Measurements from ENCODE around the gene DNAH11. TPM values are rescaled to one million over a fixed set of nuclear protein-coding genes. Genes with fewer than 3 reads are reported as not detected.
"Not testable (repeated sequence)": the region's sequence is repeated elsewhere in the genome, so short reads cannot be mapped to it uniquely, and the experiment has no call there.

The DNAH11 gene
- total RNA-seq, 1 donor from 2014 or later, result 0.13 TPM

GRCh38 chr7:21707566-21707965, 164.7 kb downstream of the DNAH11 start:
- no peak for DNase-seq (ENCODE audit: low read depth in 2 of 2)

- no peak for DNase-seq (ENCODE audit: low read depth in 2 of 2)
These were observed 165.3 kb downstream of the DNAH11 start for GRCh38 chr7:21708096-21708495.

- no peak for DNase-seq (ENCODE audit: low read depth in 2 of 2)
These were observed 174.5 kb downstream of the DNAH11 start for GRCh38 chr7:21717323-21717722.

GRCh38 chr7:21718391-21718790, 175.6 kb downstream of the DNAH11 start:
- DNase-seq (ENCODE audit: low read depth in 2 of 2), result no peak

- DNase-seq (ENCODE audit: low read depth in 2 of 2), result no peak
These were observed 177.0 kb downstream of the DNAH11 start for GRCh38 chr7:21719846-21720245.

GRCh38 chr7:21722371-21722770, 179.5 kb downstream of the DNAH11 start:
- DNase-seq (ENCODE audit: low read depth in 2 of 2), result no peak

- DNase-seq (ENCODE audit: low read depth in 2 of 2), result no peak
These were observed 181.7 kb downstream of the DNAH11 start for GRCh38 chr7:21724562-21724961.

GRCh38 chr7:21730399-21730798, 187.6 kb downstream of the DNAH11 start:
- DNase-seq (ENCODE audit: low read depth in 2 of 2), result no peak

- no peak for DNase-seq (ENCODE audit: low read depth in 2 of 2)
These were observed 189.1 kb downstream of the DNAH11 start for GRCh38 chr7:21731977-21732376.

GRCh38 chr7:21732956-21733355, 190.1 kb downstream of the DNAH11 start:
- not testable (repeated sequence) for DNase-seq (ENCODE audit: low read depth in 2 of 2)

GRCh38 chr7:21733837-21734236, 191.0 kb downstream of the DNAH11 start:
- DNase-seq (ENCODE audit: low read depth in 2 of 2), result no peak

GRCh38 chr7:21743493-21743892, 200.7 kb downstream of the DNAH11 start:
- DNase-seq (ENCODE audit: low read depth in 2 of 2), result no peak

- no peak for DNase-seq (ENCODE audit: low read depth in 2 of 2)
These were observed 204.1 kb downstream of the DNAH11 start for GRCh38 chr7:21746949-21747348.

GRCh38 chr7:21747806-21748205, 205.0 kb downstream of the DNAH11 start:
- no peak for DNase-seq (ENCODE audit: low read depth in 2 of 2)

GRCh38 chr7:21749378-21749777, 206.5 kb downstream of the DNAH11 start:
- no peak for DNase-seq (ENCODE audit: low read depth in 2 of 2)

- no peak for DNase-seq (ENCODE audit: low read depth in 2 of 2)
These were observed 210.2 kb downstream of the DNAH11 start for GRCh38 chr7:21753071-21753470.

- DNase-seq (ENCODE audit: low read depth in 2 of 2), result no peak
These were observed 212.1 kb downstream of the DNAH11 start for GRCh38 chr7:21754963-21755362.

- no peak for DNase-seq (ENCODE audit: low read depth in 2 of 2)
These were observed 214.9 kb downstream of the DNAH11 start for GRCh38 chr7:21757537-21758282.

- DNase-seq (ENCODE audit: low read depth in 2 of 2), result no peak
These were observed 215.4 kb downstream of the DNAH11 start for GRCh38 chr7:21758286-21758685.

- DNase-seq (ENCODE audit: low read depth in 2 of 2), result no peak
These were observed 219.6 kb downstream of the DNAH11 start for GRCh38 chr7:21762469-21762868.

GRCh38 chr7:21763818-21764217, 221.0 kb downstream of the DNAH11 start:
- DNase-seq (ENCODE audit: low read depth in 2 of 2), result no peak

- DNase-seq (ENCODE audit: low read depth in 2 of 2), result no peak
These were observed 223.4 kb downstream of the DNAH11 start for GRCh38 chr7:21766218-21766617.

GRCh38 chr7:21767300-21767900, 224.6 kb downstream of the DNAH11 start:
- peak; percentile 15 to 75 for DNase-seq (ENCODE audit: low read depth in 2 of 2)

Measured in dermis microvascular lymphatic vessel endothelial cell (primary cell).